Fibroblast of skin of right biceps (primary cell): ENCODE measurements around the gene LIMS1.
A peak's percentile ranks its signal among the peaks of the same experiment; 100 is the strongest.
"Not testable (repeated sequence)": the region's sequence is repeated elsewhere in the genome, so short reads cannot be mapped to it uniquely, and the experiment has no call there.

Source experiments
- DNase-seq: peaks from one replicate; pipeline ENCODE4 v3.0.0-alpha.2; 2013

LIMS1 gene

DNA sequence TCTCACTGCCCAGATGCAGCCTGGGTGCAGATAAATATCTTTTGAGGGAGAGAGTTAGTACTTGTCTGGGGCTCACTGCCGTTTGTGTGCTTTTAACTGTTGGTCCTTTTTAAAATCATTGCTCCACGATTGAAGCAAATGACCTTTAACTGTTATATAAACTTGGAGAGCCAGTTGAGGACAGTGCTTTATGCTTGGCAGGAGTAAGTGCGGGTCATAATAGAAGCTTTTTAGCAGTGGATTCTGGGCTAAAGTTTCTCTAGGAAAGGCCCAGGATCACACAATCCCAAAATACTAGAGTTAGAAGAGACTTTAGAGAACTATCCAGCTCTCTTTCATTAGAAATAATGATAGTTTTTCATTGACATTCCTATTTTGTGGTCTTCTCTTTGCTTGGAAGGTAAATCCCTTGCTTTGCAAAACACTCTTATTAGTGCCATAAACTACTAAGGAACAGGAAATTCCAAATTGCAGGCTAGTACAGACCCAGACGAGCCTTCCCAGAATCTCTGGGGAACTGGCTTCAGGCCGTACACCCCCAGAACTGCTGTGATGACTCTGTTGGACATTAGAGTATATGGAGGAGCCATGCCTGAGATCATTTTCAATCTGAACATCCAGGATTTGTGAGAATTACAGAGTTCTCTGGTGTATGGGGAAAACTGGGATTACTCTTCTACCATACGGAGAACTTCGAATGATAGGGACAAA is 19.1 kb downstream of the LIMS1 start:
- DNase-seq = no peak

GRCh38 chr2:108554528-108554927 is 20.3 kb downstream of the LIMS1 start:
- DNase-seq = no peak

- DNase-seq = no peak
Observed at GRCh38 chr2:108555572-108555971, 21.3 kb downstream of the LIMS1 start.

DNA sequence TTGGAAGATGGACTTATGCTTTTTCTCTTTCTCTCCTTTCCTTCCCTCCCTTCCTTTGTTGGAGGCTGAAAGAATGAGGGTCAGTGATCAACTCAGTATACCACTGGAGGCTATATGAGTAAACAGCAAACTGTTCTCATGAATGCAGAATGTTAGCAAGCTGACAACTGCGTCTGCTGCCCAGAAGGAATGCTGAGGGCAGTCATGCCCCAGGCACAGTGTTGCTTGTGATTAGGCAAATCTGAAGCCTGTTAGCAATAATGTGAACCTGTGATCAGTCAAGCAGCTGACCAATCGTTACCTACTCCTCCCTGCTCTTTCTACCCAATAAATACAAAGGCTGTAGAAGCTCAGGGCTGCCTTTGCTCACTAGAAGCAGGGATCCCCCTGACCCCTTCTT is 22.3 kb downstream of the LIMS1 start:
- not testable (repeated sequence) for DNase-seq

- DNase-seq = no peak
Observed at GRCh38 chr2:108560241-108560811, 26.1 kb downstream of the LIMS1 start.

DNA sequence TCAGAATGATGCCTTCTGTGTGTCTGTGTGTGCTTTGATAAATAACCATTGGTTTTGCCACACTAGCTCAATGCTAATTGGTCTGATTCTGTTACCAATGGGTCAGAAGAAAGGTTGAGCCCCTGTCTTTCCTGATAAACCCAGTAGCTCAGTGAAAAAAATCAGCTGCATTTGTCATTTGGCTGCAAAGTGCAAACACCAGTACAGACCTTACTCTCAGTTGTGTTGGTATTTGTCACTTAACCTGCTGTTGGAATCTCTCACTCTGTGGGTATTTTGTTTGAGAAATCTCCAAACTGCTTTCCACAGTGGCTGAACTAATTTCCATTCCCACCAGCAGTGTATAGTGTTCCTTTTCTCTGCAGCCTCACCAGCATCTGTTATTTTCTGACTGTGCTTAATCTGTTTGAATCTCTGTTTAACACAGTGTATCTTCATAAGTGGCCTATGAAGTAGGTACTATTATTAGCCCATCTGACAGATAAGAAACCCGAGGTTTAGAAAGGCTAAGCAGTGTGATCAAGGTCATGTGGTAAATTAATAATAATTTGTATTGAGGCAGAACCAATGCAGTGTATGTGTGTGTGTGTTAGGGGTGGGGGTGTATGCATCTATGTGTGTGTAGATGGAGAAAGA is 26.7 kb downstream of the LIMS1 start:
- no peak for DNase-seq

DNA sequence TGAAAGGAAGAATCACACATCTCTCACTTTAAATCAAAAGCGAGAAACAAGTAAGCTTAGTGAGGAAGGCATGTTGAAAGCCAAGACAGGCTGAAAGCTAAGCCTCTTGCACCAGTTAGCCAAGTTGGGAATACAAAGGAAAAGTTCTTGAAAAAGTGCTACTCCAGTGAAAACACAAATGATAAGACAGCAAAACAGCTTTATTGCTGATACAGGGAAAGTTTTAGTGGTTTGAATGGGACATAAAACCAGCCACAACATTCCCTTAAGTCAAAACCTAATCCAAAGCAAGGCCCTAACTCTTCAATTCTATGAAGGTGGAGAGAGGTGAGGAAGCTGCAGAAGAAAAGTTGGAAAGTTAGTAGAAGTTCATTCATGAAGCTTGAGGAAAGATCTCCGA is 28.0 kb downstream of the LIMS1 start:
- no peak for DNase-seq

GRCh38 chr2:108564510-108564909 is 30.2 kb downstream of the LIMS1 start:
- DNase-seq = no peak

GRCh38 chr2:108565778-108566375 is 31.6 kb downstream of the LIMS1 start:
- DNase-seq = no peak

DNA sequence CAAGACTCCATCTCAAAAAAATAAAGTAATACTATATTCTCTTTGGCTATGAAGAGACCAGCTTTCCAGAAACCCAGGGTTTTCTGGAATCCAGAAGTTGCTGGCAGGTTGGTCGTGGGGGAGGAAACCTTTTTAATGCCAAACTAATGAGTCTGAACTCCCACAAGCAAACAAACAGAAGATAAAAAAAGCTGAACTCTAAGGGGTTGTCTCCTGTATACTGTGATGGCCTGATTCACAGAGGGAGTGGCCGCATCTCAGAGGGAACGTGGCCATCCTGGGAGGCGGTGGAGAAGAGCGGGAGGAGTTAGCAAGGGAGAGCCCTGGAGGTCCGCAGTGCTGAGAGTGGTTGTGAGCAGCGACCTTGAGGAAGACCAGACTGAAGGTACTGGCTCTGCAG is 36.1 kb downstream of the LIMS1 start:
- DNase-seq = peak; percentile 61

DNA sequence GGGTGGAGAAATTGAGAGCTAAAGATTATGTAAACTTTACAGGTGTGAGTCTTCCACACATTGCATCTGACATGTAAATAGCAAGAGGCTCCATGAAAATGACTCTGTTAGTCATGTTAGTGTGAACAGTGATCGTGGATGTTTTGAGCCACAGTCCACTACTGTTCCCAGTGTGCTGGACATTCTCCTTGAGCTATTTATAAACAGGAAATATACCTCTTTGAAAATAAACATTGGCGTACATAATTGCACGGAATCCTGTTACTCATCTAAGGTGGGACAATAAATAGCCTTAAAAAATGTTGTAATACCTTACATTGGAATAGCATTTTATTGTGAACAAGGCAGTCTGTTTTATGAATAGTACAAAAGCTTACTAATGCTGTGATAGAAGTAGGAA is 37.0 kb downstream of the LIMS1 start:
- DNase-seq = no peak

GRCh38 chr2:108573061-108573460 is 38.8 kb downstream of the LIMS1 start:
- DNase-seq = peak; percentile 76

- DNase-seq = no peak
Observed at GRCh38 chr2:108574332-108574731, 40.1 kb downstream of the LIMS1 start.

DNA sequence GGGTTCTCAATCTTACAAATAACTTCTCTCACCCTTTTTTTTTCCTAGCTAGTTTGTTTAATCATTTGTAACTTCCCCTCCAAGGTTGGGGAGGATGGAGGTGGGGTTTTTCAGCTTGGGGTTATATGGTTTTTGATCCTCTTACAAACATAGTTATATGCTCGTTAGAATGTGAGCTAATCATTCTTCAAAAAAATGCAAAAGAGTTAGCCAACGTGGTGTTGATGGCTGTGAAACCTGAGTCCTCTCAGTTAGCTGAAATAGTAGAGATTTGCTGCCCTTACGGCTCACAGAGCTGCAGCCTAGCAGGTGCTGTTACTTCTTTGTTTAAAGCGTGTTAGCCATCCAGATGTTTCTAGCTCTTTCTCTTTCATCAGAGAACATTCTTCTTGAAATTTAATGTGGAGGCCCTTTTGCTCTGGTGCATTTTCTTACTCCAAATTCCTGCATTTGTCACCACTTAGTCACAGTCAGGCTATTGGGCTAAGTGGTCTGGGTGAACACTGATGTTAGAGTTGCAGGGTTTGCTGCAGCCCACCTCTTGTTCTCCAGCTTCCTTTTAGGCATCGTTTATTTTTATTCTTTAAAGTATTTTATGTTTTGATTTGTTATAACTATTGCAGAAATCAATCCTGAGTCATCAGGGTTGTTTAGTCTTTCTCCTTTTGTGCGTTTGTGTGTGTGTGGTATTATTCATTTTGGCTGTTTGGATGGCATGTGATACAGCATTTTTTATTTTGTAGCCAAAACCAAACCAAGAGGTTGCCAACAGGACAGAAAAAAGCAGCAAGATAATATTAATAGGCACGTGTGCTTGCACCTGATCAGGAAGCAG is 41.1 kb downstream of the LIMS1 start:
- DNase-seq = peak; percentile 86

GRCh38 chr2:108577099-108577498 is 42.8 kb downstream of the LIMS1 start:
- no peak for DNase-seq

DNA sequence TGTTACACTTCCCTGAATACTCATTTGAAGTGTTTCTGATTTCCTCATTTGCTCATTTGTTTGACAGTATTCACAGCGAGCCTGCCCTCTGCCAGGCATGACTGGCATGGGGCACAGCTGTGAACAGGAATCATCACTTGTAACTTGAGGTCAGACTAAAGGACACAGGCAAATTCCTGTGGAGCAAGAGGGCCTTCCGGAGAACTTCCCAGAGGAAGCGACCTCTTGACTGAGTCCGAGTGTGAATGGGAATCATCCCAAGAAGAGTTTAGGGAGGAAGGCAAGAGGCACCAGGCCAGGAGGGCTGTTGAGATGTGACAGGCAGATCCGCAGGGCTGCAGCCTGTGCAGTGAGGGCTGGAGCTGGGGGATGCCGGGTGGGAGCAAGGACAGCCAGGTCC is 45.4 kb downstream of the LIMS1 start:
- no peak for DNase-seq

- DNase-seq = no peak
Observed at GRCh38 chr2:108580050-108580449, 45.8 kb downstream of the LIMS1 start.

DNA sequence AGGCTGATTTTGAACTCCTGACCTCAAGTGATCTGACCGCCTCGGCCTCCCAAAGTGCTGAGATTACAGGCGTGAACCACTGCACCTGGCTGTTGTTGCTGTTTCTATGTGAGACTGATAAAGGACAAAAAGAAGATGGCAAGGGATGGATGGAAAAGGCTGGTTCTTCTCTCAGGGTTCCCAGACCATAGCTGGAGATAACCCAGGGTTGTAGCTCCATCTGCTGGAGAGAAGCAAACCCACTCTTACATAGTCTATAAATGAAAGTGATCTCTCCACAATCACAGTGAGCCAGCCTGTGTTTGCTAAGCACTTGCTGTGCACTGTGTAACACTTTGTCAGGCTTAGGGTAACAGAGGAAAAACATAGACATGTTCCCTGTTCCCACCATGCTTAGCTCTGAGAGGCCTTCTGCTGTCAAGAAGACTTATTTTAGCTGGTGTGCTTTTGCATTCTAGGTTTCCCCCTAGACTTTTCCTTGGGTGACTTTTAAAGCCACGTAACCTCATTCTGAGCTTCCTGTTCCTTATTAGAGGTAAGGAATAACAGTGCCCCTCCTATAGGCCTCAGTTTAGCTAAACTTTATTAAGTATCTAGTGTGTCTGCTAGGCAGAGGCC is 49.7 kb downstream of the LIMS1 start:
- DNase-seq = peak; percentile 80

DNA sequence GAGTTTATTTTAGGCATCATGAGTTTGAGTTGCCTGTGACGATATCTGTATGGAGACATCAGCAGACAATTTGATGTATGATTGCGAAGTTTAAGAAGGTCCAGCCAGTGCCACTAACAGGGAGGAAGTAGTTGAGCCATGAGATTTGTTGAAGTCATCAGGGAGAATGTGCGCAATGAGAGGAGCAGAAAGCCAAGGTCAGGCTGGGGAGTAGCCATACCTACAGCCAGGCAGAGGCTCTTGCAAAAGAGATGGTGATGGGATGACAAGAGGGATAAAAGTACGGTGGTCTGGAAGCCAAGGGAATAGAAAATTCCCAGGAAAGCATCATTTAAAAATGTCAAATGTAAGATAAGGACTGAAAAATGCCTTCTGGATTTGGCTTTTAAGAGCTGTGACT is 51.2 kb downstream of the LIMS1 start:
- no peak for DNase-seq

DNA sequence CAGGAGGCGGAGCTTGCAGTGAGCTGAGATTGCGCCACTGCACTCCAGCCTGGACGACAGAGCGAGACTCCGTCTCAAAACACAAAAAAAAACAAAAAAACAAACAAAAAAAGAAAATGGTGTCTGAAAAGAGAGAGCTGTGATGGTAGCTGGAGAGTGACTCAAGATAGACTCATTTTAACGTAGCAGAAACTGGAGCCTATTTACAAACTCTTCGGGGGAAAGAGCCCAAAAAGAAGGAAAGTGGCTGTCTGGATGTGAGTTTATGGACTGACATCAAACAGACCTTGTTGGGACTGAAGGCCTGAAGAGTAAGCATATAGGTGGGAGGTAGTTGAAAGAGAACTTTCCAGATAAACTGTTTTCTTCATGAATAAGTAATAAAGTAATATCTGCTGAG is 51.8 kb downstream of the LIMS1 start:
- DNase-seq = peak; percentile 49

GRCh38 chr2:108586631-108587030 is 52.4 kb downstream of the LIMS1 start:
- no peak for DNase-seq

GRCh38 chr2:108587621-108588020 is 53.4 kb downstream of the LIMS1 start:
- peak; percentile 71 for DNase-seq
